PFSK-1 (cell line): ENCODE data around the gene SKAP2.

Experiments used
- POLR2AphosphoS5 ChIP-seq: IDR thresholded peaks from 2 replicates; pipeline ENCODE4 v1.6.1; 2012; ENCODE audit warnings: low read depth, mild to moderate bottlenecking, control low read depth, low read length, moderate library complexity
- TF ChIP-seq, protein P1 (sequence below), 2 experiments: IDR thresholded peaks; 2 replicates each; pipeline versions ENCODE4 v1.6.1 to v1.8.0; 2011 to 2012; ENCODE audit warnings: low read depth in 2 of 2, low read length in 2 of 2, control low read depth in 1 of 2, inconsistent platforms in 1 of 2, mild to moderate bottlenecking in 1 of 2, moderate library complexity in 1 of 2; ENCODE audit not compliant: insufficient read depth in 1 of 2

DNA sequence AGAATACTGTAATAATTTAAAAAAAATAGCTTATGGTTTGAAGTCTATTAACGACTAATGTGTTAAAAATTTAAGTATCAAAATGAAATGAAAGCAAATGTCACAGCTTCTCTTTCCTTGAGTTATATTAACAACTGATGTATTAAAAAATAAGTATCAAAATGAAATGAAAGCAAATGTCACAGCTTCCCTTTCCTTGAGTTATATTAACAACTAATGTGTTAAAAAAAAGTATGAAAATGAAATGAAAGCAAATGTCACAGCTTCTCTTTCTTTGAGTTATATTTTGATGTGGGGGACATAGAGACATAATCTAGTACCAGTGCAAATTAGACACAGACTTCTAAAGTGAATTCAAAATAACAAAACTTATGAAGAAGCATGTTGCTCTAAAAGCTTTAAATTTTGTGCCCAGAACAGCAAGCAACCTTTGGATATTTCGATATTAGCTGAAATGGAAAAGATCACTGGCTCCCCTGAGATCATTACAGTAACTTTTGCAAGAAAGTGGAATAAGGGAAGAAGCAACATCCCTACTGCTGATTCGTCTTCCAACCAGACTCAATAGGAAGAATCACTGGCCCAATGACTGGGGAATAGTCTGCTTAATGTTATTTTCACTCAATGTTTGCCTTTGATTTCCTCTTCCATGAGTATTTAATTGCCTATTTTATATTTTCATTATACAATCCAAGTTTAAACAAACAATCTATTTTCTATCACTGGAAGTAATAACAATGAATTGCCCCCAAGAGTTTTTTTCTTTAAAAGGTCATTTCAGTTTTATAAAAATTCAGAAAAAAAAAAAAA lies 8.0 kb downstream of the SKAP2 start:
- TF ChIP-seq, protein P1, sequence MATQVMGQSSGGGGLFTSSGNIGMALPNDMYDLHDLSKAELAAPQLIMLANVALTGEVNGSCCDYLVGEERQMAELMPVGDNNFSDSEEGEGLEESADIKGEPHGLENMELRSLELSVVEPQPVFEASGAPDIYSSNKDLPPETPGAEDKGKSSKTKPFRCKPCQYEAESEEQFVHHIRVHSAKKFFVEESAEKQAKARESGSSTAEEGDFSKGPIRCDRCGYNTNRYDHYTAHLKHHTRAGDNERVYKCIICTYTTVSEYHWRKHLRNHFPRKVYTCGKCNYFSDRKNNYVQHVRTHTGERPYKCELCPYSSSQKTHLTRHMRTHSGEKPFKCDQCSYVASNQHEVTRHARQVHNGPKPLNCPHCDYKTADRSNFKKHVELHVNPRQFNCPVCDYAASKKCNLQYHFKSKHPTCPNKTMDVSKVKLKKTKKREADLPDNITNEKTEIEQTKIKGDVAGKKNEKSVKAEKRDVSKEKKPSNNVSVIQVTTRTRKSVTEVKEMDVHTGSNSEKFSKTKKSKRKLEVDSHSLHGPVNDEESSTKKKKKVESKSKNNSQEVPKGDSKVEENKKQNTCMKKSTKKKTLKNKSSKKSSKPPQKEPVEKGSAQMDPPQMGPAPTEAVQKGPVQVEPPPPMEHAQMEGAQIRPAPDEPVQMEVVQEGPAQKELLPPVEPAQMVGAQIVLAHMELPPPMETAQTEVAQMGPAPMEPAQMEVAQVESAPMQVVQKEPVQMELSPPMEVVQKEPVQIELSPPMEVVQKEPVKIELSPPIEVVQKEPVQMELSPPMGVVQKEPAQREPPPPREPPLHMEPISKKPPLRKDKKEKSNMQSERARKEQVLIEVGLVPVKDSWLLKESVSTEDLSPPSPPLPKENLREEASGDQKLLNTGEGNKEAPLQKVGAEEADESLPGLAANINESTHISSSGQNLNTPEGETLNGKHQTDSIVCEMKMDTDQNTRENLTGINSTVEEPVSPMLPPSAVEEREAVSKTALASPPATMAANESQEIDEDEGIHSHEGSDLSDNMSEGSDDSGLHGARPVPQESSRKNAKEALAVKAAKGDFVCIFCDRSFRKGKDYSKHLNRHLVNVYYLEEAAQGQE (IDR thresholded peaks at IDR 0.05; ENCODE audit: insufficient read depth in 1 of 2, low read depth in 2 of 2, low read length in 2 of 2), result no peak
- TF ChIP-seq POLR2AphosphoS5, result no peak
